ENCODE measurements around the gene OR10H5. TPM values are rescaled to one million over a fixed set of nuclear protein-coding genes. Genes with fewer than 3 reads are reported as not detected.

OR10H5 gene, protein sequence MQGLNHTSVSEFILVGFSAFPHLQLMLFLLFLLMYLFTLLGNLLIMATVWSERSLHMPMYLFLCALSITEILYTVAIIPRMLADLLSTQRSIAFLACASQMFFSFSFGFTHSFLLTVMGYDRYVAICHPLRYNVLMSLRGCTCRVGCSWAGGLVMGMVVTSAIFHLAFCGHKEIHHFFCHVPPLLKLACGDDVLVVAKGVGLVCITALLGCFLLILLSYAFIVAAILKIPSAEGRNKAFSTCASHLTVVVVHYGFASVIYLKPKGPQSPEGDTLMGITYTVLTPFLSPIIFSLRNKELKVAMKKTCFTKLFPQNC
- total RNA-seq: not detected in 2 replicates

GRCh38 chr19:15787611-15788155 is at the start of gene OR10H5:
Gene OR10H5, plus strand, starts transcription at chr19:15787661. Its CDS starts 6,388 bp downstream, at chr19:15794049.

GRCh38 chr19:15737722-15738121 is 49.7 kb upstream of the OR10H5 start, which contains the start of gene OR10H3:
Gene OR10H3, plus strand, starts transcription at chr19:15737985. Its CDS starts 3,408 bp downstream, at chr19:15741393.

GRCh38 chr19:15815306-15815705 is 27.8 kb downstream of the OR10H5 start, which contains the start of gene OR10H1:
Gene OR10H1, minus strand, starts transcription at chr19:15815664. Its CDS starts 7,627 bp downstream, at chr19:15808037.

Other genes starting within 250 kb of the OR10H5 start
- gene CYP4F8, start 172.4 kb upstream of the OR10H5 start, total RNA-seq: not detected in 2 replicates
- not detected in 2 replicates for gene CYP4F3, start 146.8 kb upstream of the OR10H5 start, total RNA-seq
- not detected in 2 replicates for gene CYP4F12, start 114.6 kb upstream of the OR10H5 start, total RNA-seq
- not detected in 2 replicates for gene OR10H2, start 59.6 kb upstream of the OR10H5 start, total RNA-seq
- gene OR10H3, start 49.7 kb upstream of the OR10H5 start, total RNA-seq: not detected in 2 replicates
- gene OR10H1, start 28.0 kb downstream of the OR10H5 start, total RNA-seq: not detected in 2 replicates
- gene CYP4F2, start 110.4 kb downstream of the OR10H5 start, total RNA-seq: not detected in 2 replicates
- gene CYP4F11, start 146.9 kb downstream of the OR10H5 start, total RNA-seq: not detected in 2 replicates
- not detected in 2 replicates for gene OR10H4, start 161.3 kb downstream of the OR10H5 start, total RNA-seq

Measured in hair follicle dermal papilla cell (primary cell).